GM21515 (cell line): ENCODE results near the gene RFC5.
"Not testable (repeated sequence)": the region's sequence is repeated elsewhere in the genome, so short reads cannot be mapped to it uniquely, and the experiment has no call there.

ENCODE experiments used
- ATAC-seq: cut with Tn5 transposase; IDR thresholded peaks from one replicate; pipeline ENCODE4 v1.9.1; 2021; ENCODE audit not compliant: unreplicated experiment

Gene RFC5

DNA sequence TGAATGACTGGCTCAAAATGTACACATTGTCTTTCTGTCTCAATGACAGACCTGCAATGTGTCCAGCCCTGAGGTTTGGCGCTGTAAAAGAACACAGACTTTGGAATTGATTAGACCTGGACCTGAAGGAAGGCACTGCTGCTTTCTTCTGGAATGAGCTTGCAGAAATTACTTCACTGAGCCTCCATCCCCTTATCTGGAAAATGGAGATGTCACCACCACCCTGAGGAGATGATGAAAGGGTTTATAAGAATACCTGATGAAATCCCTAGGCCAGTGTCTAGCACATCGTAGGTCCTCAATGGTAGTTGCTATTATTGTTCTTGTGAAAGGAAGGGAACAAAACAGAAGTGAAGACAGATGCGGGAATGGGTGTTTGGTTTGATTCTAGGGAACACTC is 54.1 kb downstream of the RFC5 start:
- no peak for ATAC-seq

DNA sequence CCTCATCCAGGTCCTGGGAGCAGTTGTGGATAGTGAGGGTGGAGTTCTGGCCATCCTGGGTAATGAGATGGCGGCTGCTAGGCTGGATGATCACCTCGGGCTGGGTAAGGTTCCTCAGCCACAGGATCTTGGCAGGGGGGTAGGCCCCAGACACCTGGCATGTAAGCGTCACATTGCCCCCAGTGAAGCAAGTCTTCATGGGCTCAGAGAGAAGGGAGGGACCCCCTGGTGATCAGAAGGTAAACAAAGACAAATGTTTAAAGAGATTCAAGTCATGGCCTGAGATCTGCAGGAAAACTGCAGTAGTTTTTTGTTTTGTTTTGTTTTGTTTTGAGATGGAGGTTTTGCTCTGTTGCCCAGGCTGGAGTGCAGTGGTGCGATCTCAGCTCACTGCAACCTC is 57.3 kb downstream of the RFC5 start:
- no peak for ATAC-seq

DNA sequence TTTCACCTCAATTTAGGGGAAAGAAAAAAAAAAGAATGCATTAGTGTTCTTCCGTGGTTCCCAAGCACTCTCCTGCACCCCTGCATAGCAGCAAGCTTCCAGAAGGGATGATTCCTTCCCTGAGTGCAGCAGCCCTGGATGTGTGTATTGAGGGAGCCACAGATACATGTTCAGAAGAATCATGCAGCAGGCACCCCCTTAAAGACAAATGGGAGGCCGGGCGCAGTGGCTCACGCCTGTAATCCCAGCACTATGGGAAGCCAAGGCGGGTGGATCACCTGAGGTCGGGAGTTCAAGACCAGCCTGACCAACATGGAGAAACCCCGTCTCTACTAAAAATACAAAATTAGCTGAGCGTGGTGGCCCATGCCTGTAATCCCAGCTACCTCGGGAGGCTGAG is 65.0 kb downstream of the RFC5 start:
- ATAC-seq, result not testable (repeated sequence)
